ENCODE results near the gene ZRANB1.

DNA sequence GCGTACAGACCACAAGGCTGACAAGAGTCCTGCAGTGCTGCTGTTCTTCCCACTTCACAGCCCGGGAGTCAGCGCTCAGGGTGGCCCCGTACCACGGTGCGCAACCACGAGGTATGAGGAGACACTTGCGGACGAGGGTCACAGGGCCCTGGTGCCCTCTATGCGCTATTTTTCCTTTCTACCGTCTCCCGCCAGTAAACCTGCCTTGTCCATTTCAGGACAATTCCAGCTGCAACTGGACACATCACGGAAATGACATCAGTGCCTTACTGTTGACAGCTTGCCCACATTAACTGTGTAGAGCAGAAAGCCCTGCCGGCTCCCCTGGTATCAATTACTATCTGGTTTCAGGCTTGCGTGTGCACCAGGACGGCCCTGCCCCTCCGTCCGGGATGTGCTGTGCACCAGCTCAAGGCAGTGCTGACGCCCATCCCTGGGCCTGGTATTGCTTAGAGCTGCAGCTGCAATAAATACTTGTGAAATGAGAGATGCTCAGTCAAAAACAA, 65.1 kb downstream of the ZRANB1 start:
- TF ChIP-seq, protein P1, sequence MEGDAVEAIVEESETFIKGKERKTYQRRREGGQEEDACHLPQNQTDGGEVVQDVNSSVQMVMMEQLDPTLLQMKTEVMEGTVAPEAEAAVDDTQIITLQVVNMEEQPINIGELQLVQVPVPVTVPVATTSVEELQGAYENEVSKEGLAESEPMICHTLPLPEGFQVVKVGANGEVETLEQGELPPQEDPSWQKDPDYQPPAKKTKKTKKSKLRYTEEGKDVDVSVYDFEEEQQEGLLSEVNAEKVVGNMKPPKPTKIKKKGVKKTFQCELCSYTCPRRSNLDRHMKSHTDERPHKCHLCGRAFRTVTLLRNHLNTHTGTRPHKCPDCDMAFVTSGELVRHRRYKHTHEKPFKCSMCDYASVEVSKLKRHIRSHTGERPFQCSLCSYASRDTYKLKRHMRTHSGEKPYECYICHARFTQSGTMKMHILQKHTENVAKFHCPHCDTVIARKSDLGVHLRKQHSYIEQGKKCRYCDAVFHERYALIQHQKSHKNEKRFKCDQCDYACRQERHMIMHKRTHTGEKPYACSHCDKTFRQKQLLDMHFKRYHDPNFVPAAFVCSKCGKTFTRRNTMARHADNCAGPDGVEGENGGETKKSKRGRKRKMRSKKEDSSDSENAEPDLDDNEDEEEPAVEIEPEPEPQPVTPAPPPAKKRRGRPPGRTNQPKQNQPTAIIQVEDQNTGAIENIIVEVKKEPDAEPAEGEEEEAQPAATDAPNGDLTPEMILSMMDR (IDR thresholded peaks at IDR 0.05), result no peak
- no peak for TF ChIP-seq POLR2A (IDR thresholded peaks at IDR 0.05)
- no peak for TF ChIP-seq EP300 (IDR thresholded peaks at IDR 0.05)
